Activated CD8-positive, alpha-beta memory T cell treated with anti-CD3 and anti-CD28 coated beads, Interleukin-2, amount 50 U/mL, for 1 hour (primary cell): Measurements from ENCODE around the gene LGALS4.
"Not testable (repeated sequence)": the region's sequence is repeated elsewhere in the genome, so short reads cannot be mapped to it uniquely, and the experiment has no call there.

Experiments
- DNase-seq: peaks from one replicate; pipeline ENCODE4 v3.0.0-alpha.2; 2020; ENCODE audit errors: extremely low read depth

LGALS4 gene

GRCh38 chr19:38795549-38795948, 17.2 kb downstream of the LGALS4 start:
- DNase-seq, result no peak

- no peak for DNase-seq
These were observed 19.1 kb downstream of the LGALS4 start for GRCh38 chr19:38793671-38794070.

- DNase-seq, result no peak
These were observed 19.6 kb downstream of the LGALS4 start for GRCh38 chr19:38793177-38793576.

GRCh38 chr19:38792250-38793111, 20.3 kb downstream of the LGALS4 start:
- no peak for DNase-seq

- not testable (repeated sequence) for DNase-seq
These were observed 21.2 kb downstream of the LGALS4 start for GRCh38 chr19:38791451-38792064.

- not testable (repeated sequence) for DNase-seq
These were observed 22.0 kb downstream of the LGALS4 start for GRCh38 chr19:38790507-38791403.

GRCh38 chr19:38788478-38789243, 24.1 kb downstream of the LGALS4 start, which contains the start of gene LGALS7B:
Gene LGALS7B, plus strand, starts transcription at chr19:38789200. Its CDS starts 27 bp downstream, at chr19:38789227.
- no peak for DNase-seq

GRCh38 chr19:38786572-38787265, 26.0 kb downstream of the LGALS4 start:
- no peak for DNase-seq

- DNase-seq, result not testable (repeated sequence)
These were observed 26.7 kb downstream of the LGALS4 start for GRCh38 chr19:38786061-38786460.

- DNase-seq, result no peak
These were observed 27.5 kb downstream of the LGALS4 start for GRCh38 chr19:38785187-38785699.

GRCh38 chr19:38784224-38784623, 28.5 kb downstream of the LGALS4 start:
- no peak for DNase-seq

GRCh38 chr19:38782212-38782611, 30.5 kb downstream of the LGALS4 start:
- not testable (repeated sequence) for DNase-seq

- DNase-seq, result no peak
These were observed 31.7 kb downstream of the LGALS4 start for GRCh38 chr19:38781058-38781457.

GRCh38 chr19:38780443-38780842, 32.3 kb downstream of the LGALS4 start:
- DNase-seq, result no peak

GRCh38 chr19:38778733-38779132, 34.0 kb downstream of the LGALS4 start:
- no peak for DNase-seq

GRCh38 chr19:38774181-38774950, 38.4 kb downstream of the LGALS4 start:
- no peak for DNase-seq

- DNase-seq, result no peak
These were observed 39.1 kb downstream of the LGALS4 start, which contains the start of gene LGALS7 for GRCh38 chr19:38773469-38774177. Gene LGALS7, minus strand, starts transcription at chr19:38773517. Its CDS starts 25 bp downstream, at chr19:38773492.

- DNase-seq, result not testable (repeated sequence)
These were observed 41.2 kb downstream of the LGALS4 start for GRCh38 chr19:38771569-38771968.

- not testable (repeated sequence) for DNase-seq
These were observed 41.8 kb downstream of the LGALS4 start for GRCh38 chr19:38770949-38771275.
